Progenitor cell of endocrine pancreas (in vitro differentiated cells): Measurements from ENCODE around the gene ADAMTS12. TPM values are rescaled to one million over a fixed set of nuclear protein-coding genes. Genes with fewer than 3 reads are reported as not detected.

Experiments used
- DNase-seq: peaks from one replicate; pipeline ENCODE4 v3.0.0; 2021; ENCODE audit warnings: low spot score; ENCODE audit not compliant: unreplicated experiment
- H3K27ac Mint-ChIP-seq: 2 replicates; pipeline ENCODE4 v1.8.0; 2021; ENCODE audit warnings: mild to moderate bottlenecking, moderate library complexity, mixed read lengths
- H3K27me3 Mint-ChIP-seq: 2 replicates; pipeline ENCODE4 v1.8.0; 2021; ENCODE audit warnings: mixed read lengths
- H3K36me3 Mint-ChIP-seq: 2 replicates; pipeline ENCODE4 v1.8.0; 2022; ENCODE audit warnings: mixed read lengths; ENCODE audit not compliant: insufficient read depth
- H3K4me1 Mint-ChIP-seq: 2 replicates; pipeline ENCODE4 v1.8.0; 2021; ENCODE audit warnings: low read depth, mixed read lengths
- H3K4me3 Mint-ChIP-seq: 2 replicates; pipeline ENCODE4 v1.8.0; 2021; ENCODE audit warnings: low read depth, mild to moderate bottlenecking, moderate library complexity, mixed read lengths
- H3K9me3 Mint-ChIP-seq: 2 replicates; pipeline ENCODE4 v1.8.0; 2021; ENCODE audit warnings: low read depth, mixed read lengths
- total RNA-seq: library from RNA; stranded (reverse); gene quantifications from 2 replicates; pipeline ENCODE4 v1.2.1, GENCODE V29; 2021
- TF ChIP-seq, protein P1 (sequence below): fragments of 200-600 bp; sonication (generic); IDR thresholded peaks from one replicate; pipeline ENCODE4 v1.5.0; 2021; ENCODE audit warnings: antibody characterized with exemption, mild to moderate bottlenecking; ENCODE audit not compliant: unreplicated experiment

ADAMTS12 gene
- total RNA-seq, 1 donor from 2014 or later = 5.2 TPM

DNA sequence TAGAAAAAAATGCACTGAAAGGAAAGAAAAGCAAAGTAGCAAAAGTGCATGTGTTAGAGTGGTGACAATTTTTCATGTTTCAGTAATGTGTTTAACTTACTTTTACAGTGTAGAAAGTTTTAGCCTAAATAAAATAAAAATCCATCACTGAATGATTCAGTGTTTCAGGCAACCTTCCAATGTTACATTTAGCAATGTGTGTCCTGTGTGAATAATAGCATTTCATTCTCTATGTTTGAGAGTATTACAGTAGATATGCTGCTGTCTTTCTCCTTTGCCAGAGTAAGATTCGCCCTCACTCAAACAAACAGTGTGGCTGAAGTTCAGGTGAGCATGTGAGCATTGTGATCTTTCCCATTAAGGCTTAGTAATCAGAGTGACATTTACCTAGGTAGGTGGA lies 279.9 kb downstream of the ADAMTS12 start:
- H3K27me3 Mint-ChIP-seq = no peaks in the 10 kb centered on the region
- TF ChIP-seq, protein P1, sequence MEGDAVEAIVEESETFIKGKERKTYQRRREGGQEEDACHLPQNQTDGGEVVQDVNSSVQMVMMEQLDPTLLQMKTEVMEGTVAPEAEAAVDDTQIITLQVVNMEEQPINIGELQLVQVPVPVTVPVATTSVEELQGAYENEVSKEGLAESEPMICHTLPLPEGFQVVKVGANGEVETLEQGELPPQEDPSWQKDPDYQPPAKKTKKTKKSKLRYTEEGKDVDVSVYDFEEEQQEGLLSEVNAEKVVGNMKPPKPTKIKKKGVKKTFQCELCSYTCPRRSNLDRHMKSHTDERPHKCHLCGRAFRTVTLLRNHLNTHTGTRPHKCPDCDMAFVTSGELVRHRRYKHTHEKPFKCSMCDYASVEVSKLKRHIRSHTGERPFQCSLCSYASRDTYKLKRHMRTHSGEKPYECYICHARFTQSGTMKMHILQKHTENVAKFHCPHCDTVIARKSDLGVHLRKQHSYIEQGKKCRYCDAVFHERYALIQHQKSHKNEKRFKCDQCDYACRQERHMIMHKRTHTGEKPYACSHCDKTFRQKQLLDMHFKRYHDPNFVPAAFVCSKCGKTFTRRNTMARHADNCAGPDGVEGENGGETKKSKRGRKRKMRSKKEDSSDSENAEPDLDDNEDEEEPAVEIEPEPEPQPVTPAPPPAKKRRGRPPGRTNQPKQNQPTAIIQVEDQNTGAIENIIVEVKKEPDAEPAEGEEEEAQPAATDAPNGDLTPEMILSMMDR = no peak
- no peak for DNase-seq
- no peaks in the 10 kb centered on the region for H3K4me1 Mint-ChIP-seq
- no peaks in the 10 kb centered on the region for H3K36me3 Mint-ChIP-seq
- no peak overlapping the region for H3K4me3 Mint-ChIP-seq
- H3K27ac Mint-ChIP-seq = no peak overlapping the region
- H3K9me3 Mint-ChIP-seq = no peaks in the 10 kb centered on the region

DNA sequence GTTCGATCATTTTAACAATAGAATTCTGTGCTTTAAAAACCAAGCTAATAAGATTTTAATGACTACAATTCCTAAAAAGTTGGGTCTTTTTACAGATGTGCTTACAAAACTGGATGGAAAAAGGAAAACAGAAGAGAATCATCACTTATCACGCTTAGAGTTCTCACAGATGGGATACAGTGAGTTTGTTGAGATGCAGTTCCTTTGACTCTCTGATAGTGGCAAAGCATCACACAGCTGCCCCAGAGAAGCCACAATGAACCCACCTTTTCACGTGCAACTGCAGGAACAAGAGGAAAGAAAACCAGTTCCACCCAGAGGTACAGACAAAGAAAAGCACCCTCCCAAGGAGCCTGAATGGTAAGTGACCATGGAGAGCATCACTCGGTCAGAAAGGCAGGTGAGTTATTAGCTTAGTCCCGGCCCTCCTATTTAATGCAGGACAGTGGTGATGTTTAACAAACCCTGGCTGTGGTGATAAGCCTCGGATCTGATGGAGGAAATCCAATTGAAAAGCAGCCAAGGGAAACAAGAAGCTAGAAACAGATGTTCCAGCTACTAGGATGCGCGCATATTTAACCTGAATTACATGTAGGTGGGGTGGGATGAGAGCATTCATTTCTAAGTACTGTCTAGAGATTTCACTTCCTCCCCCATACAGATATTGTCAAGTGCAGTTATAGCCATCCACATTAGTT lies 283.3 kb downstream of the ADAMTS12 start:
- Mint-ChIP-seq H3K9me3 (no peaks in the 10 kb centered on the region), H3K27ac (no peak overlapping the region), H3K4me3 (no peak overlapping the region), H3K4me1 (no peaks in the 10 kb centered on the region), H3K27me3 (no peaks in the 10 kb centered on the region), H3K36me3 (no peaks in the 10 kb centered on the region)
- no peak for DNase-seq
- TF ChIP-seq, protein P1 = no peak

GRCh38 chr5:33604503-33604902 lies 287.3 kb downstream of the ADAMTS12 start:
- Mint-ChIP-seq H3K4me1 (peaks cover 13% of the 10 kb centered on the region), H3K27me3 (no peaks in the 10 kb centered on the region), H3K36me3 (no peaks in the 10 kb centered on the region), H3K27ac (no peak overlapping the region), H3K4me3 (no peak overlapping the region), H3K9me3 (no peaks in the 10 kb centered on the region)
- TF ChIP-seq, protein P1 = no peak
- DNase-seq = no peak

DNA sequence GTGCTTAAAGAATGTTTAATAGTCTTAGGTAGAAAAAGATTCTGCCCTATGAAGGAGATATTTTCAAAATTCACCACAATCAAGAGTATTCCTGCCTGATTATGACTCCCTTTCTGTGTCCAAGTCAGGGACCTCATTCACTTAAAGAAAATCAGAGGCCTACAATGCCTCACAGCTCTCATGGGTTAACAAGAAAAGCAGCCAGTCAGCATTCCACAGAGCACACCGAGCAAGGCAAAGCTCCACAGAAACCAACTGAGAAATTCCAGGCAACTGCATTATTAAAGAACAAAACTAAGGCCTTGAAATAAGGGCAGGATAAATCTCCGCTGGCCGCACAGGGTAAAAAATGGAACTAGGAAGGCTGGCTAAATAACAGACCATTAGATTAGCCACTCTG lies 289.9 kb downstream of the ADAMTS12 start:
- DNase-seq = no peak

DNA sequence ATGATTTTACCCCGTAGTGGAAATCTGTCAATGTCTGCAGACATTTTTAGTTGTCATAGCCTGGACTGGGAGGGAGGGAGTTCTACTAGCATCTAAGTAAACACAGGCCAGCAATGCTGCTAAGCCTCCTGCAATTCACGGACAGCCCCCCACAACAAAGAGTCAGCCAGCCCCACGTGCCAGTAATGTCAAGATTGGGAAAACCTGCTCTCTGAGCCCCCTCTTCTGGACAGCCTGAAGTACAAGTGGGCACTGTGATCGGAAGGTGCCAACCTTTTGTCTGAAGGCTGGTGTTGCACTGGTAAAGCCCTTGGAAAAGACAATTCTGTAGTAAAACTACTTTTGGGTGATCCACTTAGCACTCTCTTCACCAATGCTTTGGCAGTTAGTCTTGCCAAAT lies 296.5 kb downstream of the ADAMTS12 start:
- H3K9me3 Mint-ChIP-seq = no peaks in the 10 kb centered on the region
- TF ChIP-seq, protein P1 = no peak
- H3K4me3 Mint-ChIP-seq = no peak overlapping the region
- no peak for DNase-seq
- H3K36me3 Mint-ChIP-seq = no peaks in the 10 kb centered on the region
- no peak overlapping the region for H3K27ac Mint-ChIP-seq
- H3K4me1 Mint-ChIP-seq = peaks cover 7% of the 10 kb centered on the region
- no peaks in the 10 kb centered on the region for H3K27me3 Mint-ChIP-seq

More for the DNA sequence above, 289.9 kb downstream of the ADAMTS12 start:
- Mint-ChIP-seq H3K4me1 (peaks cover 19% of the 10 kb centered on the region), H3K27me3 (no peaks in the 10 kb centered on the region), H3K9me3 (no peaks in the 10 kb centered on the region), H3K36me3 (no peaks in the 10 kb centered on the region), H3K4me3 (no peak overlapping the region), H3K27ac (peak overlapping the region; percentile 73)
- TF ChIP-seq, protein P1 = no peak
